GM06990 (cell line): ENCODE results near the gene RHOB.
"Not testable (repeated sequence)": the region's sequence is repeated elsewhere in the genome, so short reads cannot be mapped to it uniquely, and the experiment has no call there.

Source experiments
- DNase-seq: peaks from one replicate; pipeline ENCODE4 v3.0.0-alpha.2; 2011; ENCODE audit not compliant: insufficient read length; ENCODE audit errors: extremely low read depth
- H3K27me3 ChIP-seq: replicated peaks from 2 replicates; pipeline ENCODE4 v1.6.0; 2011; ENCODE audit warnings: low read length; ENCODE audit not compliant: control insufficient read depth, insufficient read depth
- H3K36me3 ChIP-seq: 2 replicates; pipeline ENCODE4 v1.5.1; 2011; ENCODE audit warnings: low read length; ENCODE audit not compliant: control insufficient read depth, insufficient read depth
- H3K4me3 ChIP-seq: replicated peaks from 2 replicates; pipeline ENCODE4 v1.5.1; 2011; ENCODE audit warnings: low read depth, mild to moderate bottlenecking, control low read depth, low read length
- TF ChIP-seq, protein P1 (sequence below): IDR thresholded peaks from 2 replicates; pipeline ENCODE4 v1.5.1; 2011; ENCODE audit warnings: low read length, control low read depth, mild to moderate bottlenecking, inconsistent platforms; ENCODE audit not compliant: insufficient read depth, poor library complexity, severe bottlenecking

RHOB gene

DNA sequence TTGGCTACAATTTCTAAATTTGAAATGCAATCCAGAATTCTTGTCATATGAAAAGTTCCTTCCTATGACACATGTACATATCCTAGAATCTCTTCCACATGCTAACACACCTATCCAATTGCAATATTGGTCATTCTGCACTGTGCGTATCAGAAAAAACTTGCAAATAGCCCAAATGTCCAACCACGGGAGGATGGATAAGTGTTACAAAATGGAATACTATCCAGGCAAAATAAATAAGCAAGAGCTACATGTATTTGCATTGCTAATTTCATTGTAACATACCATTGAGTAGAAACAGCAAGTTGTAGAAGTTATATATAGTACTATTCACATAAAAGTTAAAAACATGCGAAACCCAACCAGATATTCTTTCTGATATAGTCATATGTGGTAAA is 15.6 kb upstream of the RHOB start:
- no peaks in the 10 kb centered on the region; the same call in 1 of the 2 replicates for H3K27me3 ChIP-seq
- DNase-seq, result no peak
- TF ChIP-seq, protein P1, sequence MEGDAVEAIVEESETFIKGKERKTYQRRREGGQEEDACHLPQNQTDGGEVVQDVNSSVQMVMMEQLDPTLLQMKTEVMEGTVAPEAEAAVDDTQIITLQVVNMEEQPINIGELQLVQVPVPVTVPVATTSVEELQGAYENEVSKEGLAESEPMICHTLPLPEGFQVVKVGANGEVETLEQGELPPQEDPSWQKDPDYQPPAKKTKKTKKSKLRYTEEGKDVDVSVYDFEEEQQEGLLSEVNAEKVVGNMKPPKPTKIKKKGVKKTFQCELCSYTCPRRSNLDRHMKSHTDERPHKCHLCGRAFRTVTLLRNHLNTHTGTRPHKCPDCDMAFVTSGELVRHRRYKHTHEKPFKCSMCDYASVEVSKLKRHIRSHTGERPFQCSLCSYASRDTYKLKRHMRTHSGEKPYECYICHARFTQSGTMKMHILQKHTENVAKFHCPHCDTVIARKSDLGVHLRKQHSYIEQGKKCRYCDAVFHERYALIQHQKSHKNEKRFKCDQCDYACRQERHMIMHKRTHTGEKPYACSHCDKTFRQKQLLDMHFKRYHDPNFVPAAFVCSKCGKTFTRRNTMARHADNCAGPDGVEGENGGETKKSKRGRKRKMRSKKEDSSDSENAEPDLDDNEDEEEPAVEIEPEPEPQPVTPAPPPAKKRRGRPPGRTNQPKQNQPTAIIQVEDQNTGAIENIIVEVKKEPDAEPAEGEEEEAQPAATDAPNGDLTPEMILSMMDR, result no peak
- H3K4me3 ChIP-seq, result no peak overlapping the region
- no peaks in the 10 kb centered on the region for H3K36me3 ChIP-seq

DNA sequence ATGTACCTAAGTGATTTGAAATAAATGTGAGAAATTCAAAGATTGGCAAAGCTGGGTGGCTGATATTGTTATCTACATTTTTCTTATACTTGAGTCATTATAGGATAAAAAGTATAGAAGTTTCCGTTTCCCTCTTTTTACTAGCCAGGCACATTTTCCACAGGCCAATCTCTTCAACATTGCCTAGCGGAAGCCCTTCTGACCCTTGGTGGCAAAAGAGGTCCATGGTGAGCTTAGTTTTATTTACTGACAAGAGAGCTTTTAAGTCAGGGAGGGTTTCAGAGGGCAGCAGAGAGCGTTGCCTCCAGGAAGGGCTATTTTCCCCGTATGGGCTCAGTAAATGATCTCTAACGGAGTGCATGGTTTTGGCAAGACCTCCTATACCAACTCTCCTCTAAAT is 15.1 kb upstream of the RHOB start:
- H3K36me3 ChIP-seq, result no peaks in the 10 kb centered on the region
- DNase-seq, result no peak
- H3K4me3 ChIP-seq, result no peak overlapping the region
- TF ChIP-seq, protein P1, result no peak
- H3K27me3 ChIP-seq, result no peaks in the 10 kb centered on the region; the same call in 1 of the 2 replicates

DNA sequence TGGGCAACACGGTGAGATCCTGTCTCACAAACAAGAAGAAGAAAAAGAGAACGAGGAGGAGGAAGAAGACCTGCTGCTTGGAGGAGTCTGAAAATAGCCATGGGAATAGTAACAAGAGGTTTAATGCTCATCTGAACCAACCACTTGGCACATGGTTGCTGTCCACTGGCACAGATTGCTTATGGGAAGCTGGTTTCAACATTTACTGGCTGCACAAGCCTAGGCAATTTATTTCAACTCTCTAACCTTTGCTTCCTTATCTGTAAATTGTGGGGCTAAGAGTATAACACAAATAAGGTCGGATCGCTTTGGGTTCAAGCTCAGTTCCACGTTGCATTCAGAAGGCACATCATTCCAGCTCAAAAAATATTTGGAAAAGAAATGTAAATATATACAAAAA is 14.2 kb upstream of the RHOB start:
- Histone ChIP-seq H3K36me3 (no peaks in the 10 kb centered on the region), H3K27me3 (no peaks in the 10 kb centered on the region; the same call in 1 of the 2 replicates), H3K4me3 (no peak overlapping the region)
- TF ChIP-seq, protein P1, result no peak
- no peak for DNase-seq

DNA sequence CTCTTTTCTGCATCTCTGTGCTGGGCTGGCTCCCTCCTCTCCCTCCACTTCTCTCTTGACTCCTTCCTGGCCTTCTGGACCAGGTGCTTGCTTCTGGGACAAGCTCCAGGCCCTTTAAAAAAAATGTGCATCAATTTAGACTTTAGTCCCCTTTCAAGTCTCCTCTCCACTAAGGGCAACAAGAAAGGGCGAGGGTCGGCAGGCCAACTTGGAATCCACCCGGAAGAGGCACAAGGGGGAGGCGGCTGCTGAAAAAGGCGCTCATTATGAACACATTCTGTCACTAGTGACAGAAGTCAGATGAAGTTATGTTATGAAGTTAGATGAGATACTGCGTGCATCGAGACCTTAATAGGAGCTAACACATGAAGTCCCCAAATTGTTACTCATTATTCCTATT is 13.6 kb upstream of the RHOB start:
- TF ChIP-seq, protein P1, result no peak
- H3K27me3 ChIP-seq, result no peaks in the 10 kb centered on the region; the same call in 1 of the 2 replicates
- no peaks in the 10 kb centered on the region for H3K36me3 ChIP-seq
- DNase-seq, result no peak
- H3K4me3 ChIP-seq, result no peak overlapping the region

DNA sequence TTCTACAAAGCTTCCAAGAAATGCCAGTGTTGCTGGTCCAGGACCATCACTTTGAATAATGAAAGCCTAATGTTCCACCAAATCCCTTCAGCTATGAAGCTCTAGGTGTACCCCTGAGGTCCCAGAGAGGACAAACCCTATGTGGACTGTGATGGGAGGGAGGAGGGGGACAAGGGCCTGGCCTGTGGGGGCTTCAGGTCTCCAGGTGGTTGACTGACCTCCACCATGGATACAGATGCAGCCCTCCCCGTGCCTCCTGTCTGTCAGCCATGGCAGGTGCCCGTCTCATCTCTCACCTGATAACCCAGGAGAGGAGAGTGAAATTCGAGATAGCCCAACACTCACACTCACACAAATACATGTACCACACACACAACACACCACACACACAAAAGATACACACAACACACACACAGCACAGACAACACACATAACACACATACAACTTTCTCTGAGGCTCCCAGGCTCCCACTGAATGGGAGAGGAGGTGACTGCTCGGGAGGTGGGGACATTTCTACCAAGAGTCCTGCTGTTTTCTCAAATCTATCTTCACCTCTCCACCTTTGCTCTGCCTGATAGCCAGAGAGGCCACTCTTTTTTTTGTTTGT is 12.8 kb upstream of the RHOB start:
- no peak overlapping the region for H3K4me3 ChIP-seq
- TF ChIP-seq, protein P1, result no peak
- H3K36me3 ChIP-seq, result no peaks in the 10 kb centered on the region
- no peaks in the 10 kb centered on the region; the same call in 1 of the 2 replicates for H3K27me3 ChIP-seq
- no peak for DNase-seq

DNA sequence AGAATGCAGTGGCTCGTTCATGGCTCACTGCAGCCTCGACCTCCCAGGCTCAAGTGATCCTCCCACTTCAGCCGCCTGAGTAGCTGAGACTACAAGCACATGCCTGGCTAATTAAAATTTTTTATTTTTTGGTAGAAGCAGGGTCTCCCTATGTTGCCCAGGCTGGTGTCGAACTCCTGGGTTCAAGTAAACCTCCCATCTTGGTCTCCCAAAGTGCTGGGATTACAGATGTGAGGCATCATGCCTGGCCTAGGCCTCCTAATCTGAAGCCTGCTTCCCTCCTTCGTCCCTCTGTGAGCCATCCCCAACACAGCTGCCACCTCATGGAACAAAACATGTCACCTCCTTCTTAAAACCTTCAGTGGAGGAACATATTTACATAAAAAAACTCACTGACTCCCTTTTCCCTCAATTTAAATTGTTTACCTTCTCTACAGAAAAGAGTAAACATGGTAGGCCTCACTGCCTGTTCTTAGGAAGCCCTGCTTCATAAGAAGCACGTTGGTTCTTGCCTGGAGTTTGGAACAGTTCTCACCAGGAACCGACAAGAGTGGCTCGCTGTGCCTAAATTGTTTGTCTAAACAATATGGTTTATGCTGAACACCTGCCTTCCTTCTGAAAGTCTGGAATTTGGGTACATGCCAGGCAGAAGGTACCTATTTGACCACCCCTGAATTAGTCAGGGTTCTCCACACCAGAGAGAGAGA is 12.1 kb upstream of the RHOB start:
- TF ChIP-seq, protein P1, result no peak
- Histone ChIP-seq H3K4me3 (no peak overlapping the region), H3K36me3 (no peaks in the 10 kb centered on the region), H3K27me3 (no peaks in the 10 kb centered on the region; the same call in 1 of the 2 replicates)
- DNase-seq, result no peak

DNA sequence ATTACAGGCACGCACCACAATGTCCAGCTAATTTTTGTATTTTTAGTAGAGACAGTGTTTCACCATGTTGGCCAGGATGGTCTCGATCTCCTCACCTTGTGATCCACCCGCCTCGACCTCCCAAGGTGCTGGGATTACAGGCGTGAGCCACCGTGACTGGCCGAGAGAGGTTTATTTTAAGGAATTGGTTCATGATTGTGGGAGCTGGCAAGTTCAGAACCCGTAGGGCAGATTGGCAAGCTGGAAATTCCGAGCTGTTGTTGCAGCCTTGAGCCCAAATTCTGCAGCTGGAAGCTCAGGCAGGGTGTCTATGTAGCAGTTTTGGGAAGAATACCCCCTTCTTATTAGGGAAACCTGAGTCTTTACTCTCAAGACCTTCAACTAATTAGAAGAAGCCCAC is 11.4 kb upstream of the RHOB start:
- H3K4me3 ChIP-seq, DNase-seq, H3K27me3 ChIP-seq, H3K36me3 ChIP-seq: not testable (repeated sequence)
